PFSK-1 (cell line): Measurements from ENCODE around the gene FBXL7.

Experiments used
- POLR2AphosphoS5 ChIP-seq: IDR thresholded peaks from 2 replicates; pipeline ENCODE4 v1.6.1; 2012; ENCODE audit warnings: low read depth, mild to moderate bottlenecking, control low read depth, low read length, moderate library complexity
- REST ChIP-seq, 2 experiments: IDR thresholded peaks; 2 replicates each; pipeline versions ENCODE4 v1.6.1 to v1.8.0; 2011 to 2012; ENCODE audit warnings: low read depth in 2 of 2, low read length in 2 of 2, control low read depth in 1 of 2, inconsistent platforms in 1 of 2, mild to moderate bottlenecking in 1 of 2, moderate library complexity in 1 of 2; ENCODE audit not compliant: insufficient read depth in 1 of 2
- SIN3A ChIP-seq: IDR thresholded peaks from 2 replicates; pipeline ENCODE4 v1.6.1; 2012; ENCODE audit warnings: mild to moderate bottlenecking, low read length, moderate library complexity, borderline replicate concordance; ENCODE audit not compliant: insufficient read depth

DNA sequence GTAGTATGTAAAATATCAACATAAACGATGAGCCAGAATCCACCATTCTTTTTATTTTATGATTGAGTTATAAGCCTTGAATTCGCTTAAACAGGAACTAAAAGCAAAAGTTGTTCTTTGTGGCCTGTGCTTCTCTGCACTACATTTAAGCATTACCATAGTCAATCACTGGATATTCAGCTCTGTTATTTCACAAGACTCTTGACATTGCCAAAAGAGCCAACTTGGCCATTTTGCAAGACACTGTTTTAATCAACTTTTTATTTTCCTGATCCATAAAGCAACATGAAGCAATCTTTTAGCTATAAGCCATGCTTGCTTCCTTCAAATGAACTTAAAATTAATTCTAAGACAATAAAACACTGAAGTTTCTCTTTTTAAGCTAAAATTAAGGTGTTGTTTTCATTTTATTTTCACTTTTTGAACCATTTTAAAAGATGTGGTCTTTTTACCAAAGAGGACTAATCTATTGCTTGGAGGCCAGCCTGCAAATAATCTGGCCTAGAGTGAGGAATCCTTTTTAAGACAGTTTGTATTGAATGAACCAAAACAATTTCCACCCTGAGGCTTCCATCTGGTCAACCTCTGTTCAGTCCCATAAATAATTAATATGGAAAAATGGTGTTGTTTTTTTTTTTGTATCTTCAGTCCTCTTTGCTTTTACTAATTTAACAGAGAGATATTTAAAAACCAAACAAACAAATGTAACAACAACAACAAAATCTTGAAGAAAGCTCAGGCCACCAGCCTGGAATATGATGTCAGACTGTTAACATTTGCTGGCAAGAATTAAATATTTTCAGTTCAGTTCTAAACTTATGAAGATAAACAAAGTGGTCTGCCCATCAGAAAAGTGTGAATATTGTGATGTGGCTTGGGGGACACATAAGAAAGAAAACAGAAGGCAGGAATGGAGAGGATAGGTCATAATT lies 405.2 kb downstream of the FBXL7 start:
- no peak for TF ChIP-seq SIN3A
- TF ChIP-seq POLR2AphosphoS5, result no peak
- no peak for TF ChIP-seq REST (IDR thresholded peaks at IDR 0.05; ENCODE audit: insufficient read depth in 1 of 2, low read depth in 2 of 2, low read length in 2 of 2)
